Measurements from ENCODE around the gene SLC10A2. TPM values are rescaled to one million over a fixed set of nuclear protein-coding genes. Genes with fewer than 3 reads are reported as not detected.

SLC10A2 gene
- total RNA-seq, 4 donors from 2014 or later = not detected

DNA sequence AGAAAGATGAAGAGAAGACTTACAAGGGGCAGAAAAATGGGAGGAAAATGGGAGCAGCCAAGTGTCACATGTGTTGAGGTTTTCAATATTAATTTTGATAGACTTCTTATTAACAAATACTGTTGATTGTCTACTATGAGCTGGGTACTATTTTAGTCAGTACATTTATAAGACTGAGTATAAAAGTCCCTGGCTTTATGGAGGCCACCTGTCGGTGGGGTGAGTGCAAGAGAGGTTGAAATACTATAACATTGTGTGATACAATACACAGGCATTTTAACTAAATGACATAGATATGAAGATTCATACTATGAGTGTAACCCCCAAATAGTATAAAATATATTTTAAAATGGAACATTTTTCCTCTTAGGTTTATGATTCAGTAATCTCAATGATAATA, 29.9 kb downstream of the SLC10A2 start:
- intact Hi-C loops (cut with DNase I; ENCODE audit: low total_unique reads) = no loop called here
- Histone ChIP-seq H3K4me1 (no peaks in the 10 kb centered on the region), H3K27me3 (no peaks in the 10 kb centered on the region), H3K27ac (no peak overlapping the region), H3K4me3 (no peak overlapping the region), H3K36me3 (no peaks in the 10 kb centered on the region), H3K9me3 (no peaks in the 10 kb centered on the region)
- TF ChIP-seq CTCF (IDR thresholded peaks at IDR 0.05) (no peak), POLR2A (IDR thresholded peaks at IDR 0.05) (no peak)
- no peak for DNase-seq

GRCh38 chr13:103033999-103034398, 32.2 kb downstream of the SLC10A2 start:
- Histone ChIP-seq H3K36me3 (no peaks in the 10 kb centered on the region), H3K4me1 (no peaks in the 10 kb centered on the region), H3K4me3 (no peak overlapping the region), H3K9me3 (no peaks in the 10 kb centered on the region), H3K27ac (no peak overlapping the region), H3K27me3 (no peaks in the 10 kb centered on the region)
- no peak for DNase-seq
- no peak for TF ChIP-seq CTCF (IDR thresholded peaks at IDR 0.05)
- TF ChIP-seq POLR2A (IDR thresholded peaks at IDR 0.05) = no peak
- intact Hi-C loops (cut with DNase I; ENCODE audit: low total_unique reads) = no loop called here

DNA sequence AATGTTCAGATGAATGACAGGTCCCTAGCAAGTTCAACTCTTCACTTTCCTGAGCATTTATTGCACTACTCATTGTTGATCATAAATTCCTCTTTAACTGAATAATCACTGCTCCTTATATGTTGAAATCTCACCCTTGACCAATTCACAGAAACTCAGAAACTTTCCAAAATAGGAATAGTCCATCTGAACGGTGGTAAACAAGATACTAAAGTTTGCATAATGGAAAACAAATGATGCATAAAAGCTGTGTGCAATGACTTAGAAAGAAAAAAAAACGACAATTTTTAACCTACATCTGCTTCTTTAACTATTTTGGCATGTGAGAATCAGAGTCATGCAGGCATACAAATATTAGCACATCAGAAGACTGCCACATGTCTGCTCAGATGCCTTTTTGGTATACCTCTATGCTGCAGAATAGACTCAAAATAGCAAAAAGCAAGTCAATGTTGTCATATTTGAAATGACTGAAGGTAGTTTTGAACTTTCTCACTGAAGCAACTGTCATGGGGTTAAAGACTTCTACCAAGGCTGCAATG, 34.8 kb downstream of the SLC10A2 start:
- intact Hi-C loops (cut with DNase I; ENCODE audit: low total_unique reads) = no loop called here
- Histone ChIP-seq H3K36me3 (no peaks in the 10 kb centered on the region), H3K9me3 (no peaks in the 10 kb centered on the region), H3K27ac (no peak overlapping the region), H3K4me3 (no peak overlapping the region), H3K27me3 (no peaks in the 10 kb centered on the region), H3K4me1 (no peaks in the 10 kb centered on the region)
- no peak for TF ChIP-seq CTCF (IDR thresholded peaks at IDR 0.05)
- TF ChIP-seq POLR2A (IDR thresholded peaks at IDR 0.05) = no peak
- DNase-seq = no peak

- no peak for TF ChIP-seq CTCF (IDR thresholded peaks at IDR 0.05)
- no peak for TF ChIP-seq POLR2A (IDR thresholded peaks at IDR 0.05)
- no peak overlapping the region for H3K4me3 ChIP-seq
- intact Hi-C loops (cut with DNase I; ENCODE audit: low total_unique reads) = no loop called here
- no peaks in the 10 kb centered on the region for H3K36me3 ChIP-seq
- no peak overlapping the region for H3K27ac ChIP-seq
- no peaks in the 10 kb centered on the region for H3K9me3 ChIP-seq
- no peak for DNase-seq
- H3K4me1 ChIP-seq = no peaks in the 10 kb centered on the region
- no peaks in the 10 kb centered on the region for H3K27me3 ChIP-seq
Measured at GRCh38 chr13:103030776-103031175, 35.4 kb downstream of the SLC10A2 start.

DNA sequence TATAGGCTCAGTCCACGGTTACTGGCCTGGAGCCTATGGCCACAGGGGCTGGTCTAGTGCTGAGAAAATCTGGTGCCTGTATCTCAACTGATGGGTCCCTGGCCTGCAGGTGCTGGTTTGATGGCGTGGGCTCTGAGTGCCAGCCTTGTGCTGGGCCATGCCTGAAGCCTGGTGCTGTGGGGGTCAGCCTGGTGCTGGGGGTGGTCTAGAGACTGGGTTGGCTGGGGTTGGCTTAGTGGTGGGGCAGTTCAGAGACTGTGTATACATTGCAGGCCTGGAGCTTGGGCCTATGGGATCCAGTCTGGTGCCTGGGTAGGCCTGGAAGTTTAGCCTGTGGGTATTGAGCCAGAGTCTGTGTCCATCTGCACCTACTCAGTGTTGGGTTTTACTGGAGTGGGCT, 36.4 kb downstream of the SLC10A2 start:
- H3K9me3 ChIP-seq = no peaks in the 10 kb centered on the region
- H3K4me3 ChIP-seq = no peak overlapping the region
- DNase-seq = no peak
- no peaks in the 10 kb centered on the region for H3K4me1 ChIP-seq
- intact Hi-C loops (cut with DNase I; ENCODE audit: low total_unique reads) = no loop called here
- TF ChIP-seq POLR2A (IDR thresholded peaks at IDR 0.05) (no peak), CTCF (IDR thresholded peaks at IDR 0.05) (no peak)
- no peaks in the 10 kb centered on the region for H3K27me3 ChIP-seq
- no peaks in the 10 kb centered on the region for H3K36me3 ChIP-seq
- no peak overlapping the region for H3K27ac ChIP-seq

Measured in uterus (tissue), 4 donors.